ENCODE results near the gene HECW1.

DNA sequence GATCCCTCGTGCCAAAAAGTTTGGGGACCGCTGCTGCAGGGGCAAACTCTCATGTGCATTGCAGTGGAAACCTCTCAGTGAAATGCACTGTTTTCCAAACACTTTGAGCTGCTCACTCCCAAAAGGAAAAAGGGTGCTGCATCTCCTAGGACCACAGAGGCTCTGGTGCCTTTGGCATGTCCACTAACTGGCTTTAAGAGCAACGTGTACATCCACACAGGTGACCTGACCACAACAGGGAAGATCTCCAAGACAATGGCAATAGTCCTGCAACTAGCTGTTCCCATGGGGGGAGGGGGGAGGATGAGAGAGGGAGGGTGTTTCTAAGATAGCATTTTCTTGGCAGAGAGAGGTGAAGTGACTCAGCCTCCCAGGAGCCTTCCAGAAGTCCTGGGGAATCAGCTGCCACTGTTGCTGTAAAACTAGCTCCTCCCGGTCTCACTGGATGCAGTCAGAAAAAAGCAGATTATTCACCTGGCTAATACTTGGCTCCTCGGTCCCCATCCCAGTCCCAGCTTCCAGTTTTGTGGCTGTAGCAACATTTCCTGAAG is 181.7 kb downstream of the HECW1 start:
- TF ChIP-seq, protein P1, sequence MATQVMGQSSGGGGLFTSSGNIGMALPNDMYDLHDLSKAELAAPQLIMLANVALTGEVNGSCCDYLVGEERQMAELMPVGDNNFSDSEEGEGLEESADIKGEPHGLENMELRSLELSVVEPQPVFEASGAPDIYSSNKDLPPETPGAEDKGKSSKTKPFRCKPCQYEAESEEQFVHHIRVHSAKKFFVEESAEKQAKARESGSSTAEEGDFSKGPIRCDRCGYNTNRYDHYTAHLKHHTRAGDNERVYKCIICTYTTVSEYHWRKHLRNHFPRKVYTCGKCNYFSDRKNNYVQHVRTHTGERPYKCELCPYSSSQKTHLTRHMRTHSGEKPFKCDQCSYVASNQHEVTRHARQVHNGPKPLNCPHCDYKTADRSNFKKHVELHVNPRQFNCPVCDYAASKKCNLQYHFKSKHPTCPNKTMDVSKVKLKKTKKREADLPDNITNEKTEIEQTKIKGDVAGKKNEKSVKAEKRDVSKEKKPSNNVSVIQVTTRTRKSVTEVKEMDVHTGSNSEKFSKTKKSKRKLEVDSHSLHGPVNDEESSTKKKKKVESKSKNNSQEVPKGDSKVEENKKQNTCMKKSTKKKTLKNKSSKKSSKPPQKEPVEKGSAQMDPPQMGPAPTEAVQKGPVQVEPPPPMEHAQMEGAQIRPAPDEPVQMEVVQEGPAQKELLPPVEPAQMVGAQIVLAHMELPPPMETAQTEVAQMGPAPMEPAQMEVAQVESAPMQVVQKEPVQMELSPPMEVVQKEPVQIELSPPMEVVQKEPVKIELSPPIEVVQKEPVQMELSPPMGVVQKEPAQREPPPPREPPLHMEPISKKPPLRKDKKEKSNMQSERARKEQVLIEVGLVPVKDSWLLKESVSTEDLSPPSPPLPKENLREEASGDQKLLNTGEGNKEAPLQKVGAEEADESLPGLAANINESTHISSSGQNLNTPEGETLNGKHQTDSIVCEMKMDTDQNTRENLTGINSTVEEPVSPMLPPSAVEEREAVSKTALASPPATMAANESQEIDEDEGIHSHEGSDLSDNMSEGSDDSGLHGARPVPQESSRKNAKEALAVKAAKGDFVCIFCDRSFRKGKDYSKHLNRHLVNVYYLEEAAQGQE (IDR thresholded peaks at IDR 0.05; ENCODE audit: insufficient read depth in 1 of 2, low read depth in 2 of 2, low read length in 1 of 2), result no peak
- TF ChIP-seq, protein P2, sequence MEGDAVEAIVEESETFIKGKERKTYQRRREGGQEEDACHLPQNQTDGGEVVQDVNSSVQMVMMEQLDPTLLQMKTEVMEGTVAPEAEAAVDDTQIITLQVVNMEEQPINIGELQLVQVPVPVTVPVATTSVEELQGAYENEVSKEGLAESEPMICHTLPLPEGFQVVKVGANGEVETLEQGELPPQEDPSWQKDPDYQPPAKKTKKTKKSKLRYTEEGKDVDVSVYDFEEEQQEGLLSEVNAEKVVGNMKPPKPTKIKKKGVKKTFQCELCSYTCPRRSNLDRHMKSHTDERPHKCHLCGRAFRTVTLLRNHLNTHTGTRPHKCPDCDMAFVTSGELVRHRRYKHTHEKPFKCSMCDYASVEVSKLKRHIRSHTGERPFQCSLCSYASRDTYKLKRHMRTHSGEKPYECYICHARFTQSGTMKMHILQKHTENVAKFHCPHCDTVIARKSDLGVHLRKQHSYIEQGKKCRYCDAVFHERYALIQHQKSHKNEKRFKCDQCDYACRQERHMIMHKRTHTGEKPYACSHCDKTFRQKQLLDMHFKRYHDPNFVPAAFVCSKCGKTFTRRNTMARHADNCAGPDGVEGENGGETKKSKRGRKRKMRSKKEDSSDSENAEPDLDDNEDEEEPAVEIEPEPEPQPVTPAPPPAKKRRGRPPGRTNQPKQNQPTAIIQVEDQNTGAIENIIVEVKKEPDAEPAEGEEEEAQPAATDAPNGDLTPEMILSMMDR (IDR thresholded peaks at IDR 0.05), result no peak
- no peak for TF ChIP-seq POLR2AphosphoS5 (IDR thresholded peaks at IDR 0.05; ENCODE audit: low read depth, low read length)
